ENCODE data around the gene PPIP5K2. TPM values are rescaled to one million over a fixed set of nuclear protein-coding genes. Genes with fewer than 3 reads are reported as not detected.
"Not testable (repeated sequence)": the region's sequence is repeated elsewhere in the genome, so short reads cannot be mapped to it uniquely, and the experiment has no call there.

The PPIP5K2 gene
- total RNA-seq, 4 donors from 2014 or later: 19.8 to 42.8 (median 38.2) TPM

DNA sequence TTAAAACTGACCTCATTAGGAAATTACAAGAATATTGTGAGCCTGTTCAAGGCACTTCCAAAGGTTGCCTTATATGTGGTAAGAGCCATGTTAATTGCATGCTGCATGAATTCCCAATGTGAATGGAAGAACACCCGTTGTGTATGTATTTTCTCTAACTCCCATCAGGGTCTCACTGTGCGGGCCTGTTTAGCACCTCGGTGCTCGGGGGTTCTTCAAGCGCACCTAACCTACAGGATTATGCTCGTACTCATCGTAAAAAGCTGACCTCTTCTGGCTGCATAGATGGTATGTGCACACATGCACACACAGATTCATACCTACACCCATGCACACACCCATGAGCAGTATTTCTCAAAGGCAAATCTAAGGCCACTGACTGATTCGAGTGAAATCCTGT, 66.1 kb downstream of the PPIP5K2 start:
- Histone ChIP-seq H3K36me3 (peaks cover 0 to 89% of the 10 kb centered on the region in 2 donors), H3K27me3 (no peaks in the 10 kb centered on the region), H3K4me1 (no peaks in the 10 kb centered on the region), H3K27ac (no peak overlapping the region), H3K4me3 (no peak overlapping the region), H3K9me3 (no peaks in the 10 kb centered on the region)
- TF ChIP-seq POLR2AphosphoS5 (IDR thresholded peaks at IDR 0.05): no peak
- no peak for TF ChIP-seq EP300 (IDR thresholded peaks at IDR 0.05)
- no peak for TF ChIP-seq CTCF (IDR thresholded peaks at IDR 0.05)
- TF ChIP-seq POLR2A (IDR thresholded peaks at IDR 0.05): no peak
- no peak for ATAC-seq
- WGBS, 2 donors (ENCODE audit: low coverage in 1 of 2): 78 to 93% methylated on average over 1 to 8 of the region's 8 CpGs

GRCh38 chr5:103188436-103188835, 68.3 kb downstream of the PPIP5K2 start:
- ATAC-seq: no peak
- H3K4me1 ChIP-seq: no peaks in the 10 kb centered on the region
- peaks cover 0 to 89% of the 10 kb centered on the region in 2 donors for H3K36me3 ChIP-seq
- H3K4me3 ChIP-seq: no peak overlapping the region
- 67 to 88% methylated on average over 1 of the region's 1 CpG for WGBS, 2 donors (ENCODE audit: low coverage in 1 of 2)
- H3K27me3 ChIP-seq: no peaks in the 10 kb centered on the region
- no peak overlapping the region for H3K27ac ChIP-seq
- H3K9me3 ChIP-seq: no peaks in the 10 kb centered on the region
- TF ChIP-seq POLR2AphosphoS5 (IDR thresholded peaks at IDR 0.05) (no peak), CTCF (IDR thresholded peaks at IDR 0.05) (no peak), EP300 (IDR thresholded peaks at IDR 0.05) (no peak), POLR2A (IDR thresholded peaks at IDR 0.05) (no peak)

DNA sequence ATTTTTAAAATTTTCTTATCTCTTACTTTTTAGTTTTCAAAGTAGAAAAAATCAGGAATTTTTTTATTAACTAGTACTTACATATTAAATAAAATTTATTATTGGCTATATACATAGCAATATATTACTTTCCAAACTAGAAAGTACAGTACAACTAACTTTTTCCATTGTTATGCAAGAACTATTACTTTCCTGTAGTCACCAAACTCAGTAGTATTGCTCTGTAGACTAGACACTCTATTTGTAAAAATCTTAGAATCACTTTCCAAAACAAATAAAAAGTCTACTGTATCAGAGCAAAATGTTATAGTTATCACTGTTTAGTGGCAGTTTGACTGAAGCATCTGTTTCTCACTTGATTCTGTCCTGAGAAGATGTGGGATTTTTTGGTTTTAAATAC, 83.1 kb downstream of the PPIP5K2 start:
- Histone ChIP-seq H3K27me3 (no peaks in the 10 kb centered on the region), H3K4me3 (no peak overlapping the region), H3K27ac (no peak overlapping the region), H3K36me3 (peaks cover 2 to 58% of the 10 kb centered on the region in 2 donors), H3K4me1 (no peaks in the 10 kb centered on the region), H3K9me3 (no peaks in the 10 kb centered on the region)
- TF ChIP-seq POLR2AphosphoS5 (IDR thresholded peaks at IDR 0.05) (no peak), POLR2A (IDR thresholded peaks at IDR 0.05) (no peak), EP300 (IDR thresholded peaks at IDR 0.05) (no peak), CTCF (IDR thresholded peaks at IDR 0.05) (no peak)
- no peak for ATAC-seq

DNA sequence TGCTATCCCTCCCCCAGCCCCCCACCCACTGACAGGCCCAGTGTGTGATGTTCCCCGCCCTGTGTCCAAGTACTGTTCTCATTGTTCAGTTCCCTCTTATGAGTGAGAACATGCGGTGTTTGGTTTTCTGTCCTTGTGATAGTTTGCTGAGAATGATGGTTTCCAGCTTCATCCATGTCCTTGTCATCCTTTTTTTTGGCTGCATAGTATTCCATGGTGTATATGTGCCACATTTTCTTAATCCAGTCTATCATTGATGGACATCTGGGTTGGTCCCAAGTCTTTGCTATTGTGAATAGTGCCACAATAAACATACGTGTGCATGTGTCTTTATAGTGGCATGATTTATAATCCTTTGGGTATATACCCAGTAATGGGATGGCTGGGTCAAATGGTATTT, 84.9 kb downstream of the PPIP5K2 start:
- WGBS, 2 donors (ENCODE audit: low coverage in 1 of 2): 100% methylated on average over 1 to 3 of the region's 3 CpGs
- not testable (repeated sequence) for H3K4me3 ChIP-seq, H3K27me3 ChIP-seq, H3K4me1 ChIP-seq, H3K27ac ChIP-seq, H3K9me3 ChIP-seq, ATAC-seq
- H3K36me3 ChIP-seq: peaks cover 2 to 57% of the 10 kb centered on the region in 2 donors

GRCh38 chr5:103205991-103206700, 86.0 kb downstream of the PPIP5K2 start:
- 84 to 90% methylated on average over 3 of the region's 3 CpGs for WGBS, 2 donors (ENCODE audit: low coverage in 1 of 2)
- no peaks in the 10 kb centered on the region for H3K4me1 ChIP-seq
- no peak for ATAC-seq
- H3K27ac ChIP-seq: no peak overlapping the region
- TF ChIP-seq POLR2A (IDR thresholded peaks at IDR 0.05) (no peak), EP300 (IDR thresholded peaks at IDR 0.05) (no peak), POLR2AphosphoS5 (IDR thresholded peaks at IDR 0.05) (no peak), CTCF (IDR thresholded peaks at IDR 0.05) (no peak)
- no peaks in the 10 kb centered on the region for H3K9me3 ChIP-seq
- H3K4me3 ChIP-seq: no peak overlapping the region
- no peaks in the 10 kb centered on the region for H3K27me3 ChIP-seq
- H3K36me3 ChIP-seq: peaks cover 2 to 46% of the 10 kb centered on the region in 2 donors

Data from gastroesophageal sphincter (tissue), 4 donors.